Prostate gland (tissue), 2 donors: ENCODE data around the gene CCSER1. TPM values are rescaled to one million over a fixed set of nuclear protein-coding genes. Genes with fewer than 3 reads are reported as not detected.
"Not testable (repeated sequence)": the region's sequence is repeated elsewhere in the genome, so short reads cannot be mapped to it uniquely, and the experiment has no call there.

ENCODE experiments used
- DNase-seq: peaks from one replicate; pipeline ENCODE4 v3.0.0-alpha.2; 2019; ENCODE audit warnings: low spot score
- H3K27ac ChIP-seq, 2 donors: fragments of 200-600 bp; sonication (generic); 2 replicates each; pipeline ENCODE4 v1.5.1; 2017 to 2019
- H3K27me3 ChIP-seq: fragments of 200-600 bp; sonication (generic); replicated peaks from 2 replicates; pipeline ENCODE4 v1.5.1; 2019; ENCODE audit not compliant: insufficient read depth
- H3K36me3 ChIP-seq, 2 donors: fragments of 200-600 bp; sonication (generic); 1 replicate in 1 of 2; 2 replicates in 1 of 2; pipeline versions ENCODE4 v1.5.1 to v1.8.1; 2017 to 2019
- H3K4me1 ChIP-seq: fragments of 200-600 bp; sonication (generic); replicated peaks from 2 replicates; pipeline ENCODE4 v1.5.1; 2019
- H3K4me3 ChIP-seq, 2 donors: fragments of 200-600 bp; sonication (generic); 2 replicates each; pipeline ENCODE4 v1.5.1; 2017 to 2019
- H3K9me3 ChIP-seq: fragments of 200-600 bp; sonication (generic); 2 replicates; pipeline ENCODE4 v1.5.1; 2017
- CTCF ChIP-seq, 4 experiments: fragments of 200-600 bp in 2 of 4; fragments of 450-650 bp in 2 of 4; sonication (generic) in 2 of 4; IDR thresholded peaks; 1 replicate in 3 of 4; 2 replicates in 1 of 4; pipeline ENCODE4 v1.5.1; 2016 to 2019; ENCODE audit warnings: antibody characterized with exemption in 4 of 4, mild to moderate bottlenecking in 2 of 4, moderate library complexity in 2 of 4
- POLR2A ChIP-seq: fragments of 450-650 bp; IDR thresholded peaks from one replicate; pipeline ENCODE4 v1.6.1; 2016; ENCODE audit warnings: antibody characterized with exemption, mild to moderate bottlenecking
- POLR2AphosphoS5 ChIP-seq: sonication (generic); formaldehyde crosslinking; IDR thresholded peaks from one replicate; pipeline ENCODE4 v1.6.1; 2017; ENCODE audit warnings: antibody characterized with exemption
- WGBS: methylation state at CpG from one replicate; pipeline ENCODE4 v1.1.5; 2018; 5-methylcytosine and 5-hydroxymethylcytosine counted together
- intact Hi-C: fragments of 100-400 bp; cut with DNase I; formaldehyde crosslinking; loops from one replicate; pipeline ENCODE4 v1.14.2; 2022
- total RNA-seq, 2 donors: library from RNA; depleted of rRNA; stranded (reverse); fragments of >200 nt; gene quantifications; one replicate each; pipeline ENCODE4 v1.1.0, GENCODE V29; 2016

The CCSER1 gene
- total RNA-seq, 2 donors from 2014 or later, result 11.9 to 32.2 TPM

GRCh38 chr4:91198951-91199350 lies 1071.8 kb downstream of the CCSER1 start:
- intact Hi-C loops, result no loop called here
- Histone ChIP-seq H3K27ac (no peak overlapping the region), H3K36me3 (no peaks in the 10 kb centered on the region), H3K27me3 (no peaks in the 10 kb centered on the region), H3K4me3 (no peak overlapping the region), H3K4me1 (no peaks in the 10 kb centered on the region), H3K9me3 (no peaks in the 10 kb centered on the region)
- WGBS, result 66% methylated on average over 4 of the region's 4 CpGs
- TF ChIP-seq CTCF (IDR thresholded peaks at IDR 0.05) (no peak), POLR2A (no peak), POLR2AphosphoS5 (no peak)
- DNase-seq, result no peak

- H3K36me3 ChIP-seq, result no peaks in the 10 kb centered on the region
- intact Hi-C loops, result no loop called here
- H3K27ac ChIP-seq, result no peak overlapping the region
- no peaks in the 10 kb centered on the region for H3K9me3 ChIP-seq
- H3K27me3 ChIP-seq, result no peaks in the 10 kb centered on the region
- 93% methylated on average over 3 of the region's 3 CpGs for WGBS
- TF ChIP-seq POLR2A (no peak), POLR2AphosphoS5 (no peak)
- DNase-seq, result no peak
- no peaks in the 10 kb centered on the region for H3K4me1 ChIP-seq
- H3K4me3 ChIP-seq, result no peak overlapping the region
Measured at GRCh38 chr4:91207535-91207934, 1080.3 kb downstream of the CCSER1 start.

GRCh38 chr4:91212211-91212610 lies 1085.0 kb downstream of the CCSER1 start:
- H3K4me1 ChIP-seq, result no peaks in the 10 kb centered on the region
- intact Hi-C loops, result no loop called here
- no peaks in the 10 kb centered on the region for H3K36me3 ChIP-seq
- DNase-seq, result no peak
- H3K9me3 ChIP-seq, result no peaks in the 10 kb centered on the region
- 48% methylated on average over 3 of the region's 3 CpGs for WGBS
- TF ChIP-seq POLR2A (no peak), POLR2AphosphoS5 (no peak), CTCF (IDR thresholded peaks at IDR 0.05) (no peak)
- H3K27me3 ChIP-seq, result no peaks in the 10 kb centered on the region
- no peak overlapping the region for H3K4me3 ChIP-seq
- no peak overlapping the region for H3K27ac ChIP-seq

GRCh38 chr4:91217831-91218403 lies 1090.7 kb downstream of the CCSER1 start:
- H3K4me3 ChIP-seq, intact Hi-C loops, H3K27me3 ChIP-seq, H3K4me1 ChIP-seq, H3K27ac ChIP-seq, DNase-seq, H3K36me3 ChIP-seq, H3K9me3 ChIP-seq: not testable (repeated sequence)
- 98% methylated on average over 8 of the region's 26 CpGs for WGBS

DNA sequence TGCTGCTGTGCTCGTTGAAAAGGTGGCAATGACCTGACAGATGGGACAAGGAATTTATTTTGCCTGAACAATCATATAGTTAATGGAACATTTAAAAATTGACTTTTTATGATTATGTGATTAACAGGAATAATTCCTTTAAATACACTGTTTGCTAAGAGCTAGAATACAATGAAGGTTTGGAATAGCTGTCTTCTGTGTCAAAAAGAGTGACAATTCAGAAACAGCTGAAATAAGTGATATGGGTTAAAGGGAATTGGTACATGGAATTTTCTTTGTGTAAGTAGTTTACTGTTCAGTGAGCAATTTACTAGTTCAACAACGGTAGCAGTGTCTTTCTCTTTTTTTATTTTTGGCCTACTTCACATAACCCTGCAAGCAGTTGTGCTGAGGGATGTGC lies 1093.1 kb downstream of the CCSER1 start:
- Histone ChIP-seq H3K27me3 (no peaks in the 10 kb centered on the region), H3K4me1 (no peaks in the 10 kb centered on the region), H3K9me3 (no peaks in the 10 kb centered on the region), H3K27ac (no peak overlapping the region), H3K4me3 (no peak overlapping the region), H3K36me3 (no peaks in the 10 kb centered on the region)
- TF ChIP-seq CTCF (IDR thresholded peaks at IDR 0.05), result no peak
- no peak for TF ChIP-seq POLR2AphosphoS5
- TF ChIP-seq POLR2A, result no peak
- 37% methylated on average over 2 of the region's 2 CpGs for WGBS
- intact Hi-C loops, result no loop called here
- no peak for DNase-seq

DNA sequence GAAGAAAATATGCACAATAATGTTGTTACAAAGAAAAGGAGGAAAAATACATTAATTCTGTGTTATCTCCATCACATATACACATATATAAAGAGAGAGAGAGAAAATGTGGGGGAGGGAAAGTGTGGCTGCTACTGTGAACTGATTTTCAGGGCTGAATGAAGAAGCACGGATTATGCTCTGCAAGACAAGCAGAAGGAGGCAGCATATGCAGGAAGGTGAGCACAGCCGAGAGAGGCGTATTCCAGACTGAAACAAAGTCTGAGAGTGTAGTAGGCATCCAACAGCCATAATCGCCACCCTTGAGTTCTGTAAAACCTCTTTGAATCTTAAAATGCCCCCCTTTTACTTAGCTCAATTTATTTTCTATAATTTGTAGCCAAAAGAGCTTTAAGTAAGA lies 1094.8 kb downstream of the CCSER1 start:
- TF ChIP-seq POLR2A, result no peak
- no peak for TF ChIP-seq CTCF (IDR thresholded peaks at IDR 0.05)
- TF ChIP-seq POLR2AphosphoS5, result no peak
- intact Hi-C loops, result no loop called here
- H3K27me3 ChIP-seq, result no peaks in the 10 kb centered on the region
- no peaks in the 10 kb centered on the region for H3K36me3 ChIP-seq
- H3K9me3 ChIP-seq, result no peaks in the 10 kb centered on the region
- WGBS, result 90% methylated on average over 4 of the region's 4 CpGs
- DNase-seq, result no peak
- no peaks in the 10 kb centered on the region for H3K4me1 ChIP-seq
- no peak overlapping the region for H3K4me3 ChIP-seq
- H3K27ac ChIP-seq, result no peak overlapping the region
